ENCODE data around the gene RRP1B.

GRCh38 chr21:43675871-43676270, 16.5 kb downstream of the RRP1B start:
- TF ChIP-seq MAZ (CRISPR knock-in tag; conservative IDR thresholded peaks at IDR 0.05 in 1 of 2, IDR thresholded peaks at IDR 0.05 in 1 of 2) (no peak), CBX5 (IDR thresholded peaks at IDR 0.05; ENCODE audit: borderline replicate concordance, low read depth) (no peak), CTCF (IDR thresholded peaks at IDR 0.05 in 2 of 3, conservative IDR thresholded peaks at IDR 0.05 in 1 of 3; ENCODE audit: insufficient read depth in 2 of 3, low read depth in 1 of 3, low read length in 3 of 3) (no peak), MEIS2 (IDR thresholded peaks at IDR 0.05; ENCODE audit: partially characterized antibody) (no peak), SMAD4 (CRISPR knock-in tag; conservative IDR thresholded peaks at IDR 0.05) (no peak), HNRNPK (IDR thresholded peaks at IDR 0.05; ENCODE audit: low read depth, low read length, poor library complexity, severe bottlenecking) (no peak), SMARCA4 (IDR thresholded peaks at IDR 0.05) (no peak), ZNF764 (CRISPR knock-in tag; IDR thresholded peaks at IDR 0.05; ENCODE audit: low read depth) (no peak)

Data from K562 (cell line).